Measurements from ENCODE around the gene ELAVL1.

Gene ELAVL1

GRCh38 chr19:7923295-7924191 lies 81.9 kb downstream of the ELAVL1 start:
- no peaks in the 10 kb centered on the region for H3K36me3 ChIP-seq (replicated peaks; ENCODE audit: insufficient read depth, low read length)
- no peak overlapping the region for H3K27ac ChIP-seq (ENCODE audit: low read length)
- no peak overlapping the region for H2AFZ ChIP-seq (ENCODE audit: low read length)
- no peaks in the 10 kb centered on the region for H3K79me2 ChIP-seq (ENCODE audit: low read length)
- H3K4me2 ChIP-seq (ENCODE audit: low read depth, low read length): no peak overlapping the region
- no peak for DNase-seq
- peaks cover 21% of the 10 kb centered on the region for H3F3A ChIP-seq (ENCODE audit: insufficient read depth, low read length)
- 0 out of 2 replicates have a peak, but pooled peaks cover 3% of the 10 kb centered on the region for H3K4me1 ChIP-seq (ENCODE audit: low read length)
- no peaks in the 10 kb centered on the region for H3K9me2 ChIP-seq (replicated peaks; ENCODE audit: insufficient read depth, low read length)
- H3K4me3 ChIP-seq (ENCODE audit: low read length): no peak overlapping the region
- H3K27me3 ChIP-seq (replicated peaks; ENCODE audit: insufficient read depth, low read length): peaks cover 2% of the 10 kb centered on the region; the same call in 1 of the 2 replicates
- no peaks in the 10 kb centered on the region for H3K9me3 ChIP-seq (replicated peaks; ENCODE audit: insufficient read depth, low read length)
- peaks cover 14% of the 10 kb centered on the region; the same call in 1 of the 2 replicates for H4K20me1 ChIP-seq (ENCODE audit: insufficient read depth, low read length)
- TF ChIP-seq EZH2phosphoT487 (IDR thresholded peaks at IDR 0.05; ENCODE audit: low read length) (no peak), CTCF (IDR thresholded peaks at IDR 0.05; ENCODE audit: low read length) (no peak), EZH2 (optimal IDR thresholded peaks at IDR 0.05; ENCODE audit: low read depth, low read length) (no peak)
- H3K9ac ChIP-seq (ENCODE audit: low read length): no peak overlapping the region

DNA sequence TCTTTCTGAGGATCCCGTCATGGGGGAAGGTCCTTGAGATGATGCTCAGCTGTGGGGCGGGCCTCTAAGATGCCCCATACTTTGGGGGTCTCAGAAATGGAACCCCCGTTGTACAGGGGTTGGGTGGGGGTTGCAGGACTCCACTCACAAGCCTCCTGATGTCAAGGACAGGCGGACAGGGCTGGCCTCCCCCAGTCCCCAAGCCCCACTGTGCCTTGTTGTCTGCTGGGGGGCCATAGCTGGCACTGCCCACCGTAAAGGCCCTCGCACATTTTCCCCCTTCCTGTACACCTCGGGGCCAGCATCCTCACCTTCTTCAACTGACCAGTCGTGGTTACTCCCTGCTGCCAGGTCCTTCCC lies 82.6 kb downstream of the ELAVL1 start:
- Histone ChIP-seq H3K79me2 (ENCODE audit: low read length) (no peaks in the 10 kb centered on the region), H3F3A (ENCODE audit: insufficient read depth, low read length) (peaks cover 19% of the 10 kb centered on the region), H3K9ac (ENCODE audit: low read length) (no peak overlapping the region), H3K4me2 (ENCODE audit: low read depth, low read length) (no peak overlapping the region), H3K27me3 (replicated peaks; ENCODE audit: insufficient read depth, low read length) (peaks cover 7% of the 10 kb centered on the region), H3K4me3 (ENCODE audit: low read length) (no peak overlapping the region), H4K20me1 (ENCODE audit: insufficient read depth, low read length) (peaks cover 12% of the 10 kb centered on the region; the same call in 1 of the 2 replicates), H2AFZ (ENCODE audit: low read length) (no peak overlapping the region), H3K27ac (ENCODE audit: low read length) (no peak overlapping the region), H3K9me3 (replicated peaks; ENCODE audit: insufficient read depth, low read length) (no peaks in the 10 kb centered on the region), H3K4me1 (ENCODE audit: low read length) (0 out of 2 replicates have a peak, but pooled peaks cover 3% of the 10 kb centered on the region), H3K9me2 (replicated peaks; ENCODE audit: insufficient read depth, low read length) (no peaks in the 10 kb centered on the region), H3K36me3 (replicated peaks; ENCODE audit: insufficient read depth, low read length) (no peaks in the 10 kb centered on the region)
- no peak for DNase-seq
- no peak for TF ChIP-seq EZH2phosphoT487 (IDR thresholded peaks at IDR 0.05; ENCODE audit: low read length)
- no peak for TF ChIP-seq EZH2 (optimal IDR thresholded peaks at IDR 0.05; ENCODE audit: low read depth, low read length)
- TF ChIP-seq CTCF (IDR thresholded peaks at IDR 0.05; ENCODE audit: low read length): no peak

DNA sequence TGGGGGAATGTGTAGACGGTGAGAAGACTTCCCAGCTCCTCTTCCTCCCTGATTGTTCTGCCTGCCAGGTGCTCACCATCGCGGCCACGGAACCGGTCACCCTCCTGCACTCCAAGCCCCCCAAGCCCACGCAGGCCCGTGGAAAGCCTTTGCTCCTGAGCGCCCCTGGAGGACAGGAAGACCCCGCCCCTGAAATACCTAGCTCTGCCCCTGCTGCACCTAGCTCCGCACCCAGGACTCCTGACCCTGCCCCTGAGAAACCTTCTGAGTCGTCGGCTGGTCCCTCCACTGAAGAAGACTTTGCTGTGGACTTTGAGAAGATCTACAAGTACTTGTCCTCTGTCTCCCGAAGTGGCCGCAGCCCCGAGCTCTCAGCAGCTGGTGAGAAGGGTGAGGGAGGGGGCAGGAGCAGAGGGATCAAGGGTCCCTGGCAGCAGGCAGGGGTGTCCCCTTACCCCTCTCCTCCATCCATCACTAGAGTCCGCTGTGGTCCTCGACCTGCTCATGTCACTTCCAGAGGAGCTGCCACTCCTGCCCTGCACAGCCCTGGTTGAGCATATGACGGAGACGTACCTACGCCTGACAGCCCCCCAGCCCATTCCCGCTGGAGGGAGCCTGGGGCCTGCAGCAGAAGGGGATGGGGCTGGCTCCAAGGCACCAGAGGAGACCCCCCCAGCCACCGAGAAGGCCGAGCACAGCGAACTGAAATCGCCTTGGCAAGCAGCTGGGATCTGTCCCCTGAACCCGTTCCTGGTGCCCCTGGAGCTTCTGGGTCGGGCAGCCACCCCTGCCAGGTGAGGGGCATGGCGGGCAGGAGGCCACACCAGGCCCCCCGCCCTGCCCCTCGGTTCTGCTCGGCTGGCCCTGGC lies 83.2 kb downstream of the ELAVL1 start:
- no peak overlapping the region for H3K4me2 ChIP-seq (ENCODE audit: low read depth, low read length)
- no peak overlapping the region for H2AFZ ChIP-seq (ENCODE audit: low read length)
- H3F3A ChIP-seq (ENCODE audit: insufficient read depth, low read length): peaks cover 19% of the 10 kb centered on the region
- peaks cover 13% of the 10 kb centered on the region for H3K27me3 ChIP-seq (replicated peaks; ENCODE audit: insufficient read depth, low read length)
- no peaks in the 10 kb centered on the region for H3K36me3 ChIP-seq (replicated peaks; ENCODE audit: insufficient read depth, low read length)
- no peak for DNase-seq
- H3K4me1 ChIP-seq (ENCODE audit: low read length): 0 out of 2 replicates have a peak, but pooled peaks cover 6% of the 10 kb centered on the region
- TF ChIP-seq CTCF (IDR thresholded peaks at IDR 0.05; ENCODE audit: low read length) (no peak), EZH2 (optimal IDR thresholded peaks at IDR 0.05; ENCODE audit: low read depth, low read length) (no peak), EZH2phosphoT487 (IDR thresholded peaks at IDR 0.05; ENCODE audit: low read length) (no peak)
- no peak overlapping the region for H3K4me3 ChIP-seq (ENCODE audit: low read length)
- H3K27ac ChIP-seq (ENCODE audit: low read length): no peak overlapping the region
- no peaks in the 10 kb centered on the region for H3K9me2 ChIP-seq (replicated peaks; ENCODE audit: insufficient read depth, low read length)
- H3K9ac ChIP-seq (ENCODE audit: low read length): no peak overlapping the region
- no peaks in the 10 kb centered on the region for H3K9me3 ChIP-seq (replicated peaks; ENCODE audit: insufficient read depth, low read length)
- H3K79me2 ChIP-seq (ENCODE audit: low read length): no peaks in the 10 kb centered on the region
- peaks cover 12% of the 10 kb centered on the region; the same call in 1 of the 2 replicates for H4K20me1 ChIP-seq (ENCODE audit: insufficient read depth, low read length)

Measured in MM.1S (cell line).